ENCODE results near the gene MICAL2.

GRCh38 chr11:12278766-12279671 is 168.6 kb downstream of the MICAL2 start:
- no peak for TF ChIP-seq ZBTB7A (IDR thresholded peaks at IDR 0.05; ENCODE audit: low read depth)
- no peak for TF ChIP-seq CREB1 (IDR thresholded peaks at IDR 0.05; ENCODE audit: low read depth)
- no peak for TF ChIP-seq MAX (IDR thresholded peaks at IDR 0.05)
- TF ChIP-seq NFIC (IDR thresholded peaks at IDR 0.05) = no peak
- no peak for TF ChIP-seq RAD21 (IDR thresholded peaks at IDR 0.05; ENCODE audit: low read depth)
- TF ChIP-seq, protein P1, sequence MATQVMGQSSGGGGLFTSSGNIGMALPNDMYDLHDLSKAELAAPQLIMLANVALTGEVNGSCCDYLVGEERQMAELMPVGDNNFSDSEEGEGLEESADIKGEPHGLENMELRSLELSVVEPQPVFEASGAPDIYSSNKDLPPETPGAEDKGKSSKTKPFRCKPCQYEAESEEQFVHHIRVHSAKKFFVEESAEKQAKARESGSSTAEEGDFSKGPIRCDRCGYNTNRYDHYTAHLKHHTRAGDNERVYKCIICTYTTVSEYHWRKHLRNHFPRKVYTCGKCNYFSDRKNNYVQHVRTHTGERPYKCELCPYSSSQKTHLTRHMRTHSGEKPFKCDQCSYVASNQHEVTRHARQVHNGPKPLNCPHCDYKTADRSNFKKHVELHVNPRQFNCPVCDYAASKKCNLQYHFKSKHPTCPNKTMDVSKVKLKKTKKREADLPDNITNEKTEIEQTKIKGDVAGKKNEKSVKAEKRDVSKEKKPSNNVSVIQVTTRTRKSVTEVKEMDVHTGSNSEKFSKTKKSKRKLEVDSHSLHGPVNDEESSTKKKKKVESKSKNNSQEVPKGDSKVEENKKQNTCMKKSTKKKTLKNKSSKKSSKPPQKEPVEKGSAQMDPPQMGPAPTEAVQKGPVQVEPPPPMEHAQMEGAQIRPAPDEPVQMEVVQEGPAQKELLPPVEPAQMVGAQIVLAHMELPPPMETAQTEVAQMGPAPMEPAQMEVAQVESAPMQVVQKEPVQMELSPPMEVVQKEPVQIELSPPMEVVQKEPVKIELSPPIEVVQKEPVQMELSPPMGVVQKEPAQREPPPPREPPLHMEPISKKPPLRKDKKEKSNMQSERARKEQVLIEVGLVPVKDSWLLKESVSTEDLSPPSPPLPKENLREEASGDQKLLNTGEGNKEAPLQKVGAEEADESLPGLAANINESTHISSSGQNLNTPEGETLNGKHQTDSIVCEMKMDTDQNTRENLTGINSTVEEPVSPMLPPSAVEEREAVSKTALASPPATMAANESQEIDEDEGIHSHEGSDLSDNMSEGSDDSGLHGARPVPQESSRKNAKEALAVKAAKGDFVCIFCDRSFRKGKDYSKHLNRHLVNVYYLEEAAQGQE (IDR thresholded peaks at IDR 0.05; ENCODE audit: low read depth) = no peak
- no peak for TF ChIP-seq FOXM1 (IDR thresholded peaks at IDR 0.05; ENCODE audit: borderline replicate concordance, low read depth)
- TF ChIP-seq CEBPB (IDR thresholded peaks at IDR 0.05) = no peak
- no peak for TF ChIP-seq YY1 (IDR thresholded peaks at IDR 0.05; ENCODE audit: low read depth)
- no peak for TF ChIP-seq EP300 (IDR thresholded peaks at IDR 0.05; ENCODE audit: borderline replicate concordance)
- TF ChIP-seq TCF12 (IDR thresholded peaks at IDR 0.05; ENCODE audit: low read depth) = no peak
- TF ChIP-seq EGR1 (IDR thresholded peaks at IDR 0.05) = no peak

Measured in Ishikawa (cell line).